Neuronal stem cell (in vitro differentiated cells): Measurements from ENCODE around the gene DRC7.

Experiments
- DNase-seq: peaks from one replicate; pipeline ENCODE4 v3.0.0-alpha.2; 2013; ENCODE audit warnings: low spot score
- H2AFZ ChIP-seq: one replicate; pipeline ENCODE4 v1.6.1; 2013; ENCODE audit warnings: mild to moderate bottlenecking, low read length, inconsistent platforms
- H2AK5ac ChIP-seq: 2 replicates; pipeline ENCODE4 v1.6.1; 2013; ENCODE audit warnings: low read depth, mild to moderate bottlenecking, inconsistent platforms, low read length, moderate library complexity, mixed read lengths
- H2BK120ac ChIP-seq: 2 replicates; pipeline ENCODE4 v1.6.1; 2013; ENCODE audit warnings: low read depth, mild to moderate bottlenecking, inconsistent platforms, low read length, moderate library complexity, mixed read lengths
- H2BK12ac ChIP-seq: one replicate; pipeline ENCODE4 v1.6.1; 2013; ENCODE audit warnings: low read length, inconsistent platforms
- H2BK15ac ChIP-seq: 2 replicates; pipeline ENCODE4 v1.6.1; 2013; ENCODE audit warnings: mild to moderate bottlenecking, low read length, inconsistent platforms, mixed read lengths
- H2BK5ac ChIP-seq: one replicate; pipeline ENCODE4 v1.6.1; 2013; ENCODE audit warnings: inconsistent platforms, mild to moderate bottlenecking, low read length, moderate library complexity
- H3K14ac ChIP-seq: one replicate; pipeline ENCODE4 v1.6.1; 2013; ENCODE audit warnings: low read length, inconsistent platforms
- H3K18ac ChIP-seq: 2 replicates; pipeline ENCODE4 v1.6.1; 2013; ENCODE audit warnings: low read length, inconsistent platforms
- H3K23ac ChIP-seq: 2 replicates; pipeline ENCODE4 v1.6.1; 2013; ENCODE audit warnings: low read depth, mild to moderate bottlenecking, mixed read lengths, low read length, inconsistent platforms; ENCODE audit not compliant: poor library complexity
- H3K27ac ChIP-seq: replicated peaks from 3 replicates; pipeline ENCODE4 v1.5.1; 2013; ENCODE audit warnings: low read length, inconsistent platforms
- H3K27me3 ChIP-seq, 3 experiments: 2 replicates each; pipeline ENCODE4 v1.6.1; 2013; ENCODE audit warnings: low read length in 3 of 3, mild to moderate bottlenecking in 2 of 3, inconsistent platforms in 1 of 3, low read depth in 1 of 3, mixed read lengths in 1 of 3, moderate library complexity in 1 of 3; ENCODE audit not compliant: control insufficient read depth in 3 of 3, insufficient read depth in 3 of 3
- H3K36me3 ChIP-seq, 2 donors: replicated peaks in 1 of 2; 2 replicates each; pipeline ENCODE4 v1.6.1; 2013; ENCODE audit warnings: low read length in 2 of 2; ENCODE audit not compliant: control insufficient read depth in 2 of 2, insufficient read depth in 2 of 2
- H3K4ac ChIP-seq: 2 replicates; pipeline ENCODE4 v1.6.1; 2013; ENCODE audit warnings: inconsistent platforms, mild to moderate bottlenecking, low read length, moderate library complexity
- H3K4me1 ChIP-seq, 2 donors: 1 replicate in 1 of 2; 2 replicates in 1 of 2; pipeline ENCODE4 v1.6.1; 2013; ENCODE audit warnings: low read length in 2 of 2, low read depth in 1 of 2; ENCODE audit not compliant: control insufficient read depth in 2 of 2, insufficient read depth in 1 of 2
- H3K4me2 ChIP-seq: one replicate; pipeline ENCODE4 v1.6.1; 2013; ENCODE audit warnings: mild to moderate bottlenecking, low read length, inconsistent platforms; ENCODE audit not compliant: insufficient read depth, poor library complexity, severe bottlenecking
- H3K4me3 ChIP-seq, 2 donors: 2 replicates each; pipeline ENCODE4 v1.5.1; 2013; ENCODE audit warnings: low read length in 2 of 2, mild to moderate bottlenecking in 2 of 2, inconsistent platforms in 1 of 2, moderate library complexity in 1 of 2
- H3K79me1 ChIP-seq: one replicate; pipeline ENCODE4 v1.6.1; 2013; ENCODE audit warnings: low read depth, mild to moderate bottlenecking, inconsistent platforms, low read length, moderate library complexity
- H3K9ac ChIP-seq: one replicate; pipeline ENCODE4 v1.6.1; 2013; ENCODE audit warnings: mild to moderate bottlenecking, low read depth, low read length, inconsistent platforms; ENCODE audit not compliant: poor library complexity
- H3K9me3 ChIP-seq, 2 donors: replicated peaks in 1 of 2; 2 replicates each; pipeline versions ENCODE3 to v1.6.1; 2013; ENCODE audit warnings: low read length in 2 of 2, mild to moderate bottlenecking in 2 of 2, inconsistent platforms in 1 of 2, low read depth in 1 of 2, mixed read lengths in 1 of 2, moderate library complexity in 1 of 2; ENCODE audit not compliant: control insufficient read depth in 2 of 2, insufficient read depth in 1 of 2
- H4K8ac ChIP-seq: one replicate; pipeline ENCODE4 v1.6.1; 2013; ENCODE audit warnings: low read depth, mild to moderate bottlenecking, inconsistent platforms, low read length, moderate library complexity
- H4K91ac ChIP-seq: one replicate; pipeline ENCODE4 v1.6.1; 2013; ENCODE audit warnings: low read length, low read depth, mild to moderate bottlenecking, inconsistent platforms; ENCODE audit not compliant: poor library complexity
- WGBS, 2 donors: extraction: QIAGEN DNeasy Blood & Tissue Kit; methylation state at CpG; one replicate each; pipeline ENCODE4 v1.1.7; 2013; ENCODE audit warnings: missing lambda C conversion rate in 2 of 2, mixed read lengths in 1 of 2; ENCODE audit not compliant: insufficient read length in 2 of 2, insufficient replicate concordance in 1 of 2; ENCODE audit errors: extremely low coverage in 2 of 2; 5-methylcytosine and 5-hydroxymethylcytosine counted together

DRC7 gene

DNA sequence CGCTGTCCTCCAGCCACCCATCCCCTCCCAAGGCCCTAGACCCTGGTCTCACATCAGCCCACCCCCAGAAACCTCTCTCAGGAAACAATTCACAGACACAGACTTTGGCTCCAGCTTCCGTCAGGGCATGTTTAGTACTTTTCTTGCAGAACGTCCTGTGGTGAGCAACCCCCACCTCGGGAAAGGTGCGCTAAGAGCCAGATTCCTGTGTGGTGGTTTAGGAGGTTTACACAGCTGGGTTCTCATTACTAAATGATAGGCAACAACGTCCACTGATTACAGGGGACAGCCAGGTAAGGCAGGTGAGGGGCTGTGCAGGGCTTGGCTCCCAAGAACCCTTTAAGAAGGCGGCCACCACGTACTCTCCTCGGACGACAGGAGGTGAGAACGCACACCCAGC lies 78.4 kb downstream of the DRC7 start:
- Histone ChIP-seq H2BK15ac (peak overlapping the region; percentile 49), H3K4ac (no peak overlapping the region), H2AK5ac (no peak overlapping the region), H4K91ac (no peak overlapping the region), H2AFZ (no peak overlapping the region), H2BK120ac (no peak overlapping the region), H3K79me1 (no peaks in the 10 kb centered on the region), H3K18ac (no peak overlapping the region), H3K4me2 (no peak overlapping the region), H2BK12ac (peak overlapping the region; percentile 22), H3K9ac (no peak overlapping the region), H3K4me3 (no peak overlapping the region), H3K23ac (no peak overlapping the region), H4K8ac (no peak overlapping the region), H3K36me3 (no peaks in the 10 kb centered on the region), H2BK5ac (no peak overlapping the region), H3K27me3 (no peaks in the 10 kb centered on the region), H3K27ac (no peak overlapping the region), H3K9me3 (no peaks in the 10 kb centered on the region), H3K4me1 (peaks cover 0 to 14% of the 10 kb centered on the region in 2 donors), H3K14ac (no peak overlapping the region)
- no CpG with 5 or more reads among the region's 11 CpGs for WGBS, 2 donors
- DNase-seq = no peak

DNA sequence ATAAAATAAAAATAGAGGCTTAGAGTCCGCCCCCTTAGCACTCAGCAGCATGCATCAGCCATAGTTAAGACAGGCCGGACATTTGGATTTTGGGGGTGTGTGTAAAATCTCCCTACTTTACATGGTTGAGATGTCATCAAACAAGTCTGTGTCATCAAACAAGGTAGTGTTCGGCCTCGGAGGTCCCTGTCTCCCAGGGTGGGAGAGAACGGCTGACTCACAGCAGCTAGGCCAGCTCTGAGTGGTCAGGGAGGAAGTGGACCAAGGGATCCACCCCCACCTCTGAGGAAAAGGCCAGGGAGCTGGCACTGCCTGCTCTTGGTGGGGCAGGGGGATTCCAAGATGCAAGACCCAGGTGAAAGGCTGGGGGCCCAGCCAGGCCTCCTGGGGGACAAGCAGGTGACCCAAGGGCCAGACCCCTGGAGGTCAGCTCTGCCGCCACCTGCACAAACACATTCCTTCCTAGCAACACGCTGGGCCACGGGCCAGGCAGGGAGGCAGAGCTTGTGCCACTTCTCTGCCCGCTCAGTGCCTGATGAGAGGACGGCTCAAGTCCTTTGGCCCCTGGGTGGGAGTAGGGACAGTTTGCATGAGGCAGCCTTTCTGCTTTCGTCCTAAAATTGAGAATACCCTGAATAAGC lies 79.2 kb downstream of the DRC7 start:
- H4K8ac ChIP-seq = peak overlapping the region; percentile 43
- no peaks in the 10 kb centered on the region for H3K27me3 ChIP-seq
- H3K4ac ChIP-seq = no peak overlapping the region
- no peak overlapping the region for H3K23ac ChIP-seq
- no peaks in the 10 kb centered on the region for H3K36me3 ChIP-seq
- no peak overlapping the region for H3K4me2 ChIP-seq
- peak overlapping the region; percentile 41 for H2BK120ac ChIP-seq
- H2AFZ ChIP-seq = no peak overlapping the region
- H2BK12ac ChIP-seq = peak overlapping the region; percentile 22
- H3K9ac ChIP-seq = no peak overlapping the region
- no CpG with 5 or more reads among the region's 11 CpGs for WGBS, 2 donors
- H2BK5ac ChIP-seq = peak overlapping the region; percentile 66
- H3K4me3 ChIP-seq = no peak overlapping the region
- H3K18ac ChIP-seq = peak overlapping the region; percentile 15
- peak overlapping the region; percentile 92 for H2AK5ac ChIP-seq
- no peaks in the 10 kb centered on the region for H3K9me3 ChIP-seq
- H3K79me1 ChIP-seq = no peaks in the 10 kb centered on the region
- H3K4me1 ChIP-seq = peaks cover 0 to 14% of the 10 kb centered on the region in 2 donors
- no peak for DNase-seq
- H3K14ac ChIP-seq = peak overlapping the region; percentile 89
- no peak overlapping the region for H2BK15ac ChIP-seq
- no peak overlapping the region for H4K91ac ChIP-seq
- H3K27ac ChIP-seq = no peak overlapping the region

DNA sequence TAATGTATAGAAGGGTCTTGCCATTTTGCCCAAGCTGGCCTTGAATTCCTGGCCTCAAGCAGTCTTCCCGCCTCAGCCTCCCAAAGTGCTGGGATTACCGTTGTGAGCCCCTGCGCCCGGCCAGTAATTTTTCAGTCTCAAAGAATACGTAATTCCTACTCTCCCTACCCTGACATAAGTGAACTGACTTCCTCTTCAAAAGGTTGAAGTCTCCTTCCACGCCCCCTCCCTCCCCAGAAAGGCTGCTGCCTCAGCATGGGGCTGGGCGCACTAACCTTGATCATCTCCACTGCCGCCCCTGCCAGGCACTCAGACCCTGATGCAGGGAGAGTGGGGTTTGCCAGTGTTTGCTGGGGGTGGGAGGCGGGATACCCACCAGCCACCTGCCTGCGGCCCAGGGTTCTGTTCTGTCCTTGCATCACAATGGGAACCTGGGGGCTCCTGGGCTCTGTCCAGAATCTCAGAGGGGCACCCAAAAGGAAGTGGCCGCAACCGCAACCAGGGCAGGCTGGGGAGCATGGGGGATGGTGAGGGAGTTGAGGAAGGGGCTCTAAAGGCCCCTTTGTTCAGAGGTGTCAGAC lies 80.2 kb downstream of the DRC7 start:
- Histone ChIP-seq H3K36me3 (no peaks in the 10 kb centered on the region), H2AK5ac (no peak overlapping the region), H3K79me1 (no peaks in the 10 kb centered on the region), H4K8ac (no peak overlapping the region), H2BK12ac (no peak overlapping the region), H3K27ac (no peak overlapping the region), H3K4ac (no peak overlapping the region), H3K23ac (no peak overlapping the region), H2BK120ac (no peak overlapping the region), H3K9ac (no peak overlapping the region), H3K4me1 (peaks cover 0 to 14% of the 10 kb centered on the region in 2 donors), H2BK5ac (peak overlapping the region; percentile 78), H2AFZ (no peak overlapping the region), H3K9me3 (no peaks in the 10 kb centered on the region), H3K27me3 (no peaks in the 10 kb centered on the region), H3K14ac (no peak overlapping the region), H3K4me2 (no peak overlapping the region), H3K4me3 (no peak overlapping the region), H4K91ac (no peak overlapping the region), H3K18ac (no peak overlapping the region), H2BK15ac (no peak overlapping the region)
- WGBS, 2 donors = no CpG with 5 or more reads among the region's 12 CpGs
- DNase-seq = no peak

DNA sequence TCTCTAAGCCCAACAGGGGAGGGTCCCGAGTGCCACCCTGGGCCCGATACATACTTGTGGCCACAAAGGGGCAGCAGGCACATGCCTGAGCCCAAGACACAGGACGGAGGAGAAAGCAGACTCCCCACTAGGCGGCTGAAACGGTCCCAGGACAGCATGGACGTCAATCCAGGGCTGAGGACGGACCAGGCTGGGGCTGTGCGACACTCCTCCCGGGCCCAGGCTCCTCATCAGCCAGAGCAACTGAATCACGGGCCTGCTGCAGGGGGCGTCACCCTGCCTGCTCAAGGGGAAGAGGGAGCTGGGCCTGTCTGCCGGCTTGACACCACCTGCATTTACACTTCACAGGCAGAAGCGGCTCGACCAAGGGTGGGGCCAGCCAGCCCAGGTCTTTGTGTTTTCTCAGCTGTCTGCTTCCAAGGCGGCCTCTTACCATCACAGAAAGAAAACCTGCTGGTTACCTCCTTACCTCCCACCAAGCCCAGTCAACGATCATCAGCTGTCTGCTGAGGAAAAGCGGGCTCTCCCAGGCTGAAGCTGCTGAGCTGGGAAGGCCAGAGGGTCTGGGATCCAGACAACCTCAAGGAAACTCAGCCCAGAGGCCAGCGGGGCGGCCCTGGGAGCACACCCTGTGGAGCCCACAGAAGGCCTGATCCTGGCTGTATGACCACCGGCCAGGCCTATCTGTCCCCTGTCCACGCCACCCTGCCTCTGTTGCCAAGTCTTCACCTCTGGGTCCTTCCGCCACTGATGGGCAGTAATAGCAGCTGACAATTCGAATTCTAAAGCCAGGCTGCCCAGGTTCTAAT lies 81.3 kb downstream of the DRC7 start:
- no peak overlapping the region for H3K27ac ChIP-seq
- H3K4me2 ChIP-seq = peak overlapping the region; percentile 37
- no peak overlapping the region for H3K4me3 ChIP-seq
- H2BK5ac ChIP-seq = peak overlapping the region; percentile 78
- no peak overlapping the region for H2AK5ac ChIP-seq
- peak; percentile 81 for DNase-seq
- no peaks in the 10 kb centered on the region for H3K9me3 ChIP-seq
- H3K27me3 ChIP-seq = no peaks in the 10 kb centered on the region
- H3K4me1 ChIP-seq = peaks cover 0 to 14% of the 10 kb centered on the region in 2 donors
- peak overlapping the region; percentile 30 for H4K8ac ChIP-seq
- H2BK15ac ChIP-seq = peak overlapping the region; percentile 16
- no peak overlapping the region for H3K4ac ChIP-seq
- no peak overlapping the region for H3K14ac ChIP-seq
- H3K36me3 ChIP-seq = no peaks in the 10 kb centered on the region
- H2BK120ac ChIP-seq = no peak overlapping the region
- H3K79me1 ChIP-seq = no peaks in the 10 kb centered on the region
- peak overlapping the region; percentile 81 for H2AFZ ChIP-seq
- H3K18ac ChIP-seq = peak overlapping the region; percentile 68
- peak overlapping the region; percentile 35 for H3K23ac ChIP-seq
- no peak overlapping the region for H2BK12ac ChIP-seq
- no peak overlapping the region for H3K9ac ChIP-seq
- no CpG with 5 or more reads among the region's 23 CpGs for WGBS, 2 donors
- no peak overlapping the region for H4K91ac ChIP-seq
